ENCODE measurements around the gene CHERP.

CHERP gene

DNA sequence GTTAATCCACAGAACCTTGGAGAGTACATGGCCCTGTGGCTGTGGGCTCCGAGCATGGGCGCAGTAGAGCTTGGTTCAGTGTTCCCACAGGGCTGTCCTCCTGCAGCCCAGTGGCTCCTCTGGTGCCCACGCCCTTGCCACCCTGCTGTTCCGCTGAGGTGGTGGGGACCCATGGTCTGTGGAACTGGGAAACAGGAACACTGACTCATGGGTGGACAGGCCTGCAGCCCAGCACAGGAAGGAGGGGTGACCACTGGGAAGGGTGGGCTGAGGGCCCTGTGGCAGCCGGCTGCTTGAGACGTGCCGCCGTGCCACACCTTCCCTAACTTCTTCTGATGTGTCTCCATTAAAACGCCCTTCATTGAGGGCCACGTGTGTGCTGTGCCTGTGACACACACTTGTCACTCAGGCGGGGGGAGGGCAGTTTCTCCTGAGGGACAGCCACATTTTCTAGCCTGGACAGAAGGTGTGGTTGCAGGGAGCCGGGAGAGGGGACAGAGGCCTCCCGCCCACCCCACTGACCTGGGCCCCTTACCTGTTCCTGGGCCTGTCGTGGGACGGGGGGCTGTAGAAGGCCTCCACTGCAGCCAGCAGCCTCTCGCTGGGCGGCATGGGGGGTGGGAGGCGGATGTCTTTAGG is 21.1 kb downstream of the CHERP start:
- Histone ChIP-seq H3K9me3 (ENCODE audit: severe bottlenecking) (no peaks in the 10 kb centered on the region), H3K4me1 (ENCODE audit: insufficient read depth, poor library complexity, severe bottlenecking) (no peaks in the 10 kb centered on the region), H3K4me3 (ENCODE audit: severe bottlenecking) (no peak overlapping the region), H3K27ac (ENCODE audit: poor library complexity, severe bottlenecking) (no peak overlapping the region), H3K36me3 (ENCODE audit: low read depth) (peaks cover 85% of the 10 kb centered on the region), H3K27me3 (ENCODE audit: insufficient read depth, poor library complexity, severe bottlenecking) (no peaks in the 10 kb centered on the region)
- DNase-seq (ENCODE audit: low spot score) (peak; percentile 57), ATAC-seq (ENCODE audit: low read depth) (no peak)
- TF ChIP-seq, protein P1, sequence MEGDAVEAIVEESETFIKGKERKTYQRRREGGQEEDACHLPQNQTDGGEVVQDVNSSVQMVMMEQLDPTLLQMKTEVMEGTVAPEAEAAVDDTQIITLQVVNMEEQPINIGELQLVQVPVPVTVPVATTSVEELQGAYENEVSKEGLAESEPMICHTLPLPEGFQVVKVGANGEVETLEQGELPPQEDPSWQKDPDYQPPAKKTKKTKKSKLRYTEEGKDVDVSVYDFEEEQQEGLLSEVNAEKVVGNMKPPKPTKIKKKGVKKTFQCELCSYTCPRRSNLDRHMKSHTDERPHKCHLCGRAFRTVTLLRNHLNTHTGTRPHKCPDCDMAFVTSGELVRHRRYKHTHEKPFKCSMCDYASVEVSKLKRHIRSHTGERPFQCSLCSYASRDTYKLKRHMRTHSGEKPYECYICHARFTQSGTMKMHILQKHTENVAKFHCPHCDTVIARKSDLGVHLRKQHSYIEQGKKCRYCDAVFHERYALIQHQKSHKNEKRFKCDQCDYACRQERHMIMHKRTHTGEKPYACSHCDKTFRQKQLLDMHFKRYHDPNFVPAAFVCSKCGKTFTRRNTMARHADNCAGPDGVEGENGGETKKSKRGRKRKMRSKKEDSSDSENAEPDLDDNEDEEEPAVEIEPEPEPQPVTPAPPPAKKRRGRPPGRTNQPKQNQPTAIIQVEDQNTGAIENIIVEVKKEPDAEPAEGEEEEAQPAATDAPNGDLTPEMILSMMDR (IDR thresholded peaks at IDR 0.05; ENCODE audit: poor library complexity, severe bottlenecking): no peak

DNA sequence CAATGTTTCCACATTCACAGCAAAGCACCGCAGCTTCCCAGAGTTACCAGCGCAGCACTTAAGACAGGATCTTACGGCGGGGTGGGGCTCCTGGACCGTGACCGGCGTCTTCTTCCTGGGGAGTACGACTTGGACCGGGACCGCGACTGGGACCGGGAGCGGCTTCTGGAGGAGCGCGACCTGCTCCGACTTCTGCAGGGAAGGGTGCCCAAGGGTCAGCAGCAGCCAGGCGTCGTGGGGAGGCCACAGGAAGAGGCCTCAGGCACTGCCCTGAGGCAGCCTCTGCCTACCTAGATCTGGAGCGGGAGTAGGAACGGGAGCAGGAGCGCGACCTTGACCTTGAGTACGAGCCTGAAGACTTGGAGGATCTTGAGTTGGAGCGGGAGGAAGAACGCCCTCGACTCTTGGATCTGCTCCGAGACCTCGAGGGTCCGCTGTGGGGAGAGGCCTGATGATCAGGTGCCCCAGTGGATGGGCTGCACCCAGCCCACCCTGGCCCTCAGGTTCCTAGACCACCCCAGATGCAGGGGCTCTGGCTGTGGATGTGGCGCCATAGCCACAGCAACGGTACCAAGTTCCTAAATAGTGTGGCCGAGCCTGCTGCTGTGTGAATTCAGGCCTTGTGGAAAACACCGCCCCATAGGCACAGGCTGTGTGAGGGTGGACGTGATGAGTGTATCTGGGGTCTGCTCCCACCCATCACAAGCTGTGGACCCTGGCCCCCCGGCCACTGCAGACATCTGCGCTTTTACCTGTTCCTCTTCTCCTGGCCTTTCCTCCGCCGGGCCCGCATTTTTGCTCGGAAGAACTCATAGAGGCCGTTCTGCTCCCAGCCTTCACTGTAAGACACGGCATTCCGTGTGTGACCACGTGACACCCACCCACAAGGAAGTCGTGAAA is 21.9 kb downstream of the CHERP start:
- no peak overlapping the region for H3K4me3 ChIP-seq (ENCODE audit: severe bottlenecking)
- H3K4me1 ChIP-seq (ENCODE audit: insufficient read depth, poor library complexity, severe bottlenecking): no peaks in the 10 kb centered on the region
- H3K27ac ChIP-seq (ENCODE audit: poor library complexity, severe bottlenecking): no peak overlapping the region
- peaks cover 77% of the 10 kb centered on the region for H3K36me3 ChIP-seq (ENCODE audit: low read depth)
- DNase-seq (ENCODE audit: low spot score): peak; percentile 49
- H3K9me3 ChIP-seq (ENCODE audit: severe bottlenecking): no peaks in the 10 kb centered on the region
- TF ChIP-seq, protein P1 (IDR thresholded peaks at IDR 0.05; ENCODE audit: poor library complexity, severe bottlenecking): no peak
- no peak for ATAC-seq (ENCODE audit: low read depth)
- H3K27me3 ChIP-seq (ENCODE audit: insufficient read depth, poor library complexity, severe bottlenecking): no peaks in the 10 kb centered on the region

DNA sequence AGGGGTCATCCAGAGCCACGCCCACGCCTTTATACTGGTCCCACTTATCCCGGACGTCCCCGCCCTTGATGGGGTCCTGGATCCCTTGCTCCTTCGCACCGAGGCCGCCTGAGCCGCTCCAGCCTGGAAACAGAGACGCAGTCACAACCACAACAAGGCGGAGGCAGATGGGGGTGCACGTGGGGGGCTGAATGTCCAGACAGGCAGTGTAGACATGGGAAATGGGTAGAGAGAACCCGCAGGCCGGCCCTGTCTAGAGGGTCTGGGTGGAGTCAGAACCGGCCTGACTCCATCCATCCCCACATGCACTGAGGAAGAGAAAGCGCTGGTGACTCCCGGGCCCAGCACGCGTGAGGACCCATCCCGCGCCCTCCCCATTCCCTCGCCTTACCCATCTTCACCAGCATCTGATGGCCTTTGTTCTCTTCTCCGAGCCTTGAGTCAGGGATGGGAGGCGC is 23.0 kb downstream of the CHERP start:
- Histone ChIP-seq H3K9me3 (ENCODE audit: severe bottlenecking) (no peaks in the 10 kb centered on the region), H3K27me3 (ENCODE audit: insufficient read depth, poor library complexity, severe bottlenecking) (no peaks in the 10 kb centered on the region), H3K27ac (ENCODE audit: poor library complexity, severe bottlenecking) (no peak overlapping the region), H3K36me3 (ENCODE audit: low read depth) (peaks cover 67% of the 10 kb centered on the region), H3K4me1 (ENCODE audit: insufficient read depth, poor library complexity, severe bottlenecking) (no peaks in the 10 kb centered on the region), H3K4me3 (ENCODE audit: severe bottlenecking) (no peak overlapping the region)
- TF ChIP-seq, protein P1 (IDR thresholded peaks at IDR 0.05; ENCODE audit: poor library complexity, severe bottlenecking): no peak
- DNase-seq (ENCODE audit: low spot score) (peak; percentile 58), ATAC-seq (ENCODE audit: low read depth) (no peak)

DNA sequence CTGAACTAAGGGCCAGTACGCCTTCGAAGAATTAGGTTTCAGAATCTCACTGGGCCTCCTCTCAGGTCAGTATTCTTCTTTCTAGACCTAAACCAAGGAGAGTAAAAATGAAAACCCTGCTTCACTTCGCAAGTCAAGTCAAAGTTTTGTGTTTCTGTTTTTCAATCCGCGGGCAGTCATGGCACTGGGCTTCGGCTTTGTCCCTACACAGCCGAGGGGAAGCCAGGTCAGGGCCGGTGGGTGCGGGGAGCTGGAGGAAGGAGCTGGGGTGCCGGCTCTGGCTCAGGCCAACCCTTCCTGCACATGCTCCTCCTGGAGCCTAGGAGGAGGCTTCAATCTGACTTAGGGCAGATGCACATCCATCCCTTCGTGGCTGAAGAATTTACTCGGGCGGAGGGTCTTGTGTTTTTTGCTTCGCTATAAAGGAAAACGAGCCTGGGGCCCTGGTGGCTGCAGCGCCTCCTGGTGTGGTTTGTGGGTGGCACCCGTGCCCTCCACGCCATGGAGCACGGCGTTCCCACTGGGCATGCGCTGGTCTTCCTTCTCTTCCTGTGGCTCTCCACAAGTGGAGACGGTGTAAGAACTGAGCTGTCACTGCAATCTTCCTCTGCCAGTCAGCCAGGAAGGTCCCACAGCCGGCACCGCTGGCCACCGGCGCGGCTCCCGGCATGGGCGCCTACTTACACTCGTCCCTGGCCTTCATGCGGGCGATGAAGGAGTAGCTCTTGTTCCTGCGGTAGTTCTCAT is 23.6 kb downstream of the CHERP start:
- H3K27ac ChIP-seq (ENCODE audit: poor library complexity, severe bottlenecking): no peak overlapping the region
- no peaks in the 10 kb centered on the region for H3K27me3 ChIP-seq (ENCODE audit: insufficient read depth, poor library complexity, severe bottlenecking)
- TF ChIP-seq, protein P1 (IDR thresholded peaks at IDR 0.05; ENCODE audit: poor library complexity, severe bottlenecking): no peak
- no peaks in the 10 kb centered on the region for H3K9me3 ChIP-seq (ENCODE audit: severe bottlenecking)
- no peak for ATAC-seq (ENCODE audit: low read depth)
- H3K4me3 ChIP-seq (ENCODE audit: severe bottlenecking): no peak overlapping the region
- no peaks in the 10 kb centered on the region for H3K4me1 ChIP-seq (ENCODE audit: insufficient read depth, poor library complexity, severe bottlenecking)
- peaks cover 61% of the 10 kb centered on the region for H3K36me3 ChIP-seq (ENCODE audit: low read depth)
- DNase-seq (ENCODE audit: low spot score): no peak

Measured in RWPE2 (cell line).